Measurements from ENCODE around the gene ELOVL7.

DNA sequence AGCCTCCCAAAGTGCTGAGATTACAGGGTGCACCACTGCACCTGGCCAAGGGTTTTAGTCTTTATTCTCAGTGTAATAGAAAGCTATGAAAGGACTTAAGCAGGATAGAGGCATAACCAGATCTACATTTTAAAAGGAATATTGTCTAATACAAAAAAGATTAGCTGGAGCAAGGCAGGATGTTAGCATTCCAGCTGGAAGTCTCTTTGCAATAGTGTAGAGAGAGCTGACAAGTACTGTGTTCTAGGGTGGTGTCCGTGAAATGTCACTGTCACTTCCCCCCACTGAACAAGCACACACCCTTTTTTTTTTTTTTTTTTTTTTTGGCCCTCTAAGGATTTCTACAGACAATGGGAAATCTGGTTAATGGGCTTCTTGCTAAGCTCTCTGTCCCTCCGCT, 119.9 kb downstream of the ELOVL7 start:
- TF ChIP-seq KDM4A (IDR thresholded peaks at IDR 0.05; ENCODE audit: low read depth, low read length, severe bottlenecking), result no peak
- TF ChIP-seq MAX (IDR thresholded peaks at IDR 0.05), result no peak
- TF ChIP-seq POLR2A (IDR thresholded peaks at IDR 0.05; ENCODE audit: control extremely low read depth in 1 of 2, low read depth in 2 of 2, low read length in 2 of 2), result no peak
- TF ChIP-seq, protein P1, sequence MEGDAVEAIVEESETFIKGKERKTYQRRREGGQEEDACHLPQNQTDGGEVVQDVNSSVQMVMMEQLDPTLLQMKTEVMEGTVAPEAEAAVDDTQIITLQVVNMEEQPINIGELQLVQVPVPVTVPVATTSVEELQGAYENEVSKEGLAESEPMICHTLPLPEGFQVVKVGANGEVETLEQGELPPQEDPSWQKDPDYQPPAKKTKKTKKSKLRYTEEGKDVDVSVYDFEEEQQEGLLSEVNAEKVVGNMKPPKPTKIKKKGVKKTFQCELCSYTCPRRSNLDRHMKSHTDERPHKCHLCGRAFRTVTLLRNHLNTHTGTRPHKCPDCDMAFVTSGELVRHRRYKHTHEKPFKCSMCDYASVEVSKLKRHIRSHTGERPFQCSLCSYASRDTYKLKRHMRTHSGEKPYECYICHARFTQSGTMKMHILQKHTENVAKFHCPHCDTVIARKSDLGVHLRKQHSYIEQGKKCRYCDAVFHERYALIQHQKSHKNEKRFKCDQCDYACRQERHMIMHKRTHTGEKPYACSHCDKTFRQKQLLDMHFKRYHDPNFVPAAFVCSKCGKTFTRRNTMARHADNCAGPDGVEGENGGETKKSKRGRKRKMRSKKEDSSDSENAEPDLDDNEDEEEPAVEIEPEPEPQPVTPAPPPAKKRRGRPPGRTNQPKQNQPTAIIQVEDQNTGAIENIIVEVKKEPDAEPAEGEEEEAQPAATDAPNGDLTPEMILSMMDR (IDR thresholded peaks at IDR 0.05; ENCODE audit: control extremely low read depth in 1 of 3, insufficient read depth in 1 of 3, low read depth in 1 of 3, low read length in 3 of 3), result no peak
- TF ChIP-seq MAFK (IDR thresholded peaks at IDR 0.05; ENCODE audit: low read depth, low read length), result no peak
- TF ChIP-seq JUND (IDR thresholded peaks at IDR 0.05; ENCODE audit: low read length), result no peak
- TF ChIP-seq SP1 (IDR thresholded peaks at IDR 0.05; ENCODE audit: low read depth, low read length), result no peak
- TF ChIP-seq GABPA (IDR thresholded peaks at IDR 0.05; ENCODE audit: borderline replicate concordance, insufficient read depth, low read length), result no peak
